ENCODE results near the gene PRKN.

DNA sequence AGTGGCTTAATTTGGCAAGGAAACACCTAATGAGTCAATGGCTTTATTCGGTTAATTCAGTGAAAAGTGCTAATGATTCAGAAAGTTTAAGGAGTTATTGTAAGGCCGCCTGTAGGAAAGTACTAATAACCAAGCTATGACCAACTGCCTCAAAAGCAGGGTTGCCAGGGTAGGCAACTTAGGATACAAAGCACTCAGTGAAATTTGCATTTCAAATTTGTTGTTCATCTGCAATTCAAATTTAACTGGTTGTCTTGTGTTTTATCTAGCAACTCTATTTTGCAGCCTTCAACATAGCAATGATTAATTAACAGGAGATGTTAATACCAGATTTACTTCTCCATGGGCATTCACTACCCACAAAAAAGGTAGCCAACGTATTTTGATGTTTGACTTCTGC, 412.3 kb downstream of the PRKN start:
- TF ChIP-seq, protein P1, sequence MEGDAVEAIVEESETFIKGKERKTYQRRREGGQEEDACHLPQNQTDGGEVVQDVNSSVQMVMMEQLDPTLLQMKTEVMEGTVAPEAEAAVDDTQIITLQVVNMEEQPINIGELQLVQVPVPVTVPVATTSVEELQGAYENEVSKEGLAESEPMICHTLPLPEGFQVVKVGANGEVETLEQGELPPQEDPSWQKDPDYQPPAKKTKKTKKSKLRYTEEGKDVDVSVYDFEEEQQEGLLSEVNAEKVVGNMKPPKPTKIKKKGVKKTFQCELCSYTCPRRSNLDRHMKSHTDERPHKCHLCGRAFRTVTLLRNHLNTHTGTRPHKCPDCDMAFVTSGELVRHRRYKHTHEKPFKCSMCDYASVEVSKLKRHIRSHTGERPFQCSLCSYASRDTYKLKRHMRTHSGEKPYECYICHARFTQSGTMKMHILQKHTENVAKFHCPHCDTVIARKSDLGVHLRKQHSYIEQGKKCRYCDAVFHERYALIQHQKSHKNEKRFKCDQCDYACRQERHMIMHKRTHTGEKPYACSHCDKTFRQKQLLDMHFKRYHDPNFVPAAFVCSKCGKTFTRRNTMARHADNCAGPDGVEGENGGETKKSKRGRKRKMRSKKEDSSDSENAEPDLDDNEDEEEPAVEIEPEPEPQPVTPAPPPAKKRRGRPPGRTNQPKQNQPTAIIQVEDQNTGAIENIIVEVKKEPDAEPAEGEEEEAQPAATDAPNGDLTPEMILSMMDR (IDR thresholded peaks at IDR 0.05; ENCODE audit: low read depth, low read length), result no peak
- no peak for TF ChIP-seq EZH2phosphoT487 (IDR thresholded peaks at IDR 0.05; ENCODE audit: low read depth)

Data from OCI-LY3 (cell line).